Lower leg skin (tissue), 3 donors: ENCODE measurements around the gene FILIP1L.

ENCODE experiments used
- POLR2A ChIP-seq, 2 donors: fragments of 450-650 bp; IDR thresholded peaks; one replicate each; pipeline ENCODE4 v1.6.1; 2016 to 2017; ENCODE audit warnings: antibody characterized with exemption in 2 of 2, mild to moderate bottlenecking in 1 of 2, moderate library complexity in 1 of 2
- TF ChIP-seq, protein P1 (sequence below), 3 donors: fragments of 450-650 bp; IDR thresholded peaks; one replicate each; pipeline ENCODE4 v1.5.1; 2016; ENCODE audit warnings: antibody characterized with exemption in 3 of 3, mild to moderate bottlenecking in 3 of 3, moderate library complexity in 2 of 3

DNA sequence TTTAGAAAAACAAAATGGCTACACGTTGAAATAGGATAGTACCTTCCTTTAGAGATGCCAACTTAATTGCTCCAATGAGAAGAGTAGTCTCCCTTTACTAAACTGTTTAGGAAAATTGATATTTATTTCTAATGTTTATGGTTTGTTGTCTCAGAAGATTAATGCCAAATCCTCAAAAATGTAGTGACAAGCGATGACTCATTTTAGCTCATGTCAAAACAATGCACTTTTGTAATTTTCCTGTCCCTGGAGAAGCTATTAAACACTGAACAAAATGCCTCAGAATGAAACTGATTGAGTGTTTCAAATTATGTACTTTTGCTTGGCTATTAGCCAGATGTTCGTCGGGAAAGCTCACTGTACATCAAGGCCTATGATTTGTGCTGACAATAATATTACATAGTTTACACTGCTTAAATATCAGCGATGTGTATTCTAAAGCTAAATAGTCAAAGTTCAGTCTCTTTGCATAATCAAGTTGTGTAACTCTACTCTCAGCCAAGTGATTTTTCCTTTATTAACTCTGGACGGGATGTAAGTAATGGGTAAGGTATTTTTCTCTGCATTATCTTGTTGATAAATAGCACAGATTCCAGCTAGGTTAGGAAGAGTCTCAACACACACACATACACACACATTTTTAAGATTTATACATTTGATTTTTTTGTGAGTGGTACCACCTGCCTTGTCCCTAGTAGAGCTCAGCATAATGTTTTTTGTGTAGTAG is 212.9 kb downstream of the FILIP1L start:
- TF ChIP-seq, protein P1, sequence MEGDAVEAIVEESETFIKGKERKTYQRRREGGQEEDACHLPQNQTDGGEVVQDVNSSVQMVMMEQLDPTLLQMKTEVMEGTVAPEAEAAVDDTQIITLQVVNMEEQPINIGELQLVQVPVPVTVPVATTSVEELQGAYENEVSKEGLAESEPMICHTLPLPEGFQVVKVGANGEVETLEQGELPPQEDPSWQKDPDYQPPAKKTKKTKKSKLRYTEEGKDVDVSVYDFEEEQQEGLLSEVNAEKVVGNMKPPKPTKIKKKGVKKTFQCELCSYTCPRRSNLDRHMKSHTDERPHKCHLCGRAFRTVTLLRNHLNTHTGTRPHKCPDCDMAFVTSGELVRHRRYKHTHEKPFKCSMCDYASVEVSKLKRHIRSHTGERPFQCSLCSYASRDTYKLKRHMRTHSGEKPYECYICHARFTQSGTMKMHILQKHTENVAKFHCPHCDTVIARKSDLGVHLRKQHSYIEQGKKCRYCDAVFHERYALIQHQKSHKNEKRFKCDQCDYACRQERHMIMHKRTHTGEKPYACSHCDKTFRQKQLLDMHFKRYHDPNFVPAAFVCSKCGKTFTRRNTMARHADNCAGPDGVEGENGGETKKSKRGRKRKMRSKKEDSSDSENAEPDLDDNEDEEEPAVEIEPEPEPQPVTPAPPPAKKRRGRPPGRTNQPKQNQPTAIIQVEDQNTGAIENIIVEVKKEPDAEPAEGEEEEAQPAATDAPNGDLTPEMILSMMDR (IDR thresholded peaks at IDR 0.05) = no peak
- TF ChIP-seq POLR2A (IDR thresholded peaks at IDR 0.05) = no peak
